ENCODE data around the gene MAGI2.
"Not testable (repeated sequence)": the region's sequence is repeated elsewhere in the genome, so short reads cannot be mapped to it uniquely, and the experiment has no call there.

The MAGI2 gene

GRCh38 chr7:79452032-79452494 lies 1.4 kb downstream of the MAGI2 start:
- Histone ChIP-seq H3K79me2 (ENCODE audit: insufficient read depth, low read length) (no peaks in the 10 kb centered on the region), H3K4me2 (ENCODE audit: low read depth, low read length, poor library complexity, severe bottlenecking) (no peak overlapping the region), H3K9me2 (replicated peaks; ENCODE audit: low read depth, low read length) (no peaks in the 10 kb centered on the region), H3K27me3 (ENCODE audit: insufficient read depth, low read length, poor library complexity, severe bottlenecking) (no peaks in the 10 kb centered on the region), H3K9ac (ENCODE audit: low read depth, low read length, poor library complexity, severe bottlenecking) (no peak overlapping the region), H3F3A (ENCODE audit: low read depth) (no peaks in the 10 kb centered on the region), H3K36me3 (ENCODE audit: insufficient read depth, low read length) (no peaks in the 10 kb centered on the region), H4K20me1 (ENCODE audit: insufficient read depth, low read length, poor library complexity, severe bottlenecking) (no peaks in the 10 kb centered on the region), H3K4me1 (ENCODE audit: insufficient read depth, low read length, poor library complexity, severe bottlenecking) (no peaks in the 10 kb centered on the region), H2AFZ (ENCODE audit: low read length) (no peak overlapping the region), H3K9me3 (ENCODE audit: insufficient read depth, low read depth, low read length) (no peaks in the 10 kb centered on the region), H3K4me3 (ENCODE audit: low read length, poor library complexity, severe bottlenecking) (no peak overlapping the region)
- no peak for TF ChIP-seq EZH2phosphoT487 (IDR thresholded peaks at IDR 0.05; ENCODE audit: borderline replicate concordance)
- TF ChIP-seq, protein P1, sequence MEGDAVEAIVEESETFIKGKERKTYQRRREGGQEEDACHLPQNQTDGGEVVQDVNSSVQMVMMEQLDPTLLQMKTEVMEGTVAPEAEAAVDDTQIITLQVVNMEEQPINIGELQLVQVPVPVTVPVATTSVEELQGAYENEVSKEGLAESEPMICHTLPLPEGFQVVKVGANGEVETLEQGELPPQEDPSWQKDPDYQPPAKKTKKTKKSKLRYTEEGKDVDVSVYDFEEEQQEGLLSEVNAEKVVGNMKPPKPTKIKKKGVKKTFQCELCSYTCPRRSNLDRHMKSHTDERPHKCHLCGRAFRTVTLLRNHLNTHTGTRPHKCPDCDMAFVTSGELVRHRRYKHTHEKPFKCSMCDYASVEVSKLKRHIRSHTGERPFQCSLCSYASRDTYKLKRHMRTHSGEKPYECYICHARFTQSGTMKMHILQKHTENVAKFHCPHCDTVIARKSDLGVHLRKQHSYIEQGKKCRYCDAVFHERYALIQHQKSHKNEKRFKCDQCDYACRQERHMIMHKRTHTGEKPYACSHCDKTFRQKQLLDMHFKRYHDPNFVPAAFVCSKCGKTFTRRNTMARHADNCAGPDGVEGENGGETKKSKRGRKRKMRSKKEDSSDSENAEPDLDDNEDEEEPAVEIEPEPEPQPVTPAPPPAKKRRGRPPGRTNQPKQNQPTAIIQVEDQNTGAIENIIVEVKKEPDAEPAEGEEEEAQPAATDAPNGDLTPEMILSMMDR (conservative IDR thresholded peaks at IDR 0.05; ENCODE audit: low read length), result no peak

DNA sequence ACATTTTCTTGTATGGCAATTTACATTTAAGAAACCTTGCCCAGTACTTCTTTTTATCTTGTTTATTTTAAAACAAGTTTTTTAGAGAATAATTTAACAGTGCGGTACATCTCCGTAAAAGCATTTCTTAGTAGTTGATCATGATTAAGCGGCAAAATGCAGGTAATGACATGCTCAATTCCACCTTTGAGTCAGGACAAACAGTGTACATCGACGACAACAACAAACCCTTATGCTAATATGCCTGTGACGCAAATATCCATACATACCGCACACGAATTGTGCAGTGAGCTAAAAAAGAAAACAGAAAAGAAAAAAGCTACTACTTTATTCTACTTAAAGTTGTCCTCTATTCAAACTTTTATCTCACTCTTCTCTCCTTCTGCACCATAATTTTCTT lies 1.9 kb downstream of the MAGI2 start:
- no peak overlapping the region for H2AFZ ChIP-seq (ENCODE audit: low read length)
- H3K27me3 ChIP-seq (ENCODE audit: insufficient read depth, low read length, poor library complexity, severe bottlenecking), result no peaks in the 10 kb centered on the region
- H3K79me2 ChIP-seq (ENCODE audit: insufficient read depth, low read length), result no peaks in the 10 kb centered on the region
- TF ChIP-seq, protein P1 (conservative IDR thresholded peaks at IDR 0.05; ENCODE audit: low read length), result no peak
- no peak for TF ChIP-seq EZH2phosphoT487 (IDR thresholded peaks at IDR 0.05; ENCODE audit: borderline replicate concordance)
- no peaks in the 10 kb centered on the region for H3K4me1 ChIP-seq (ENCODE audit: insufficient read depth, low read length, poor library complexity, severe bottlenecking)
- no peaks in the 10 kb centered on the region for H3K9me3 ChIP-seq (ENCODE audit: insufficient read depth, low read depth, low read length)
- no peaks in the 10 kb centered on the region for H4K20me1 ChIP-seq (ENCODE audit: insufficient read depth, low read length, poor library complexity, severe bottlenecking)
- H3K9me2 ChIP-seq (replicated peaks; ENCODE audit: low read depth, low read length), result no peaks in the 10 kb centered on the region
- H3K9ac ChIP-seq (ENCODE audit: low read depth, low read length, poor library complexity, severe bottlenecking), result no peak overlapping the region
- no peak overlapping the region for H3K4me2 ChIP-seq (ENCODE audit: low read depth, low read length, poor library complexity, severe bottlenecking)
- no peaks in the 10 kb centered on the region for H3F3A ChIP-seq (ENCODE audit: low read depth)
- no peak overlapping the region for H3K4me3 ChIP-seq (ENCODE audit: low read length, poor library complexity, severe bottlenecking)
- no peaks in the 10 kb centered on the region for H3K36me3 ChIP-seq (ENCODE audit: insufficient read depth, low read length)

DNA sequence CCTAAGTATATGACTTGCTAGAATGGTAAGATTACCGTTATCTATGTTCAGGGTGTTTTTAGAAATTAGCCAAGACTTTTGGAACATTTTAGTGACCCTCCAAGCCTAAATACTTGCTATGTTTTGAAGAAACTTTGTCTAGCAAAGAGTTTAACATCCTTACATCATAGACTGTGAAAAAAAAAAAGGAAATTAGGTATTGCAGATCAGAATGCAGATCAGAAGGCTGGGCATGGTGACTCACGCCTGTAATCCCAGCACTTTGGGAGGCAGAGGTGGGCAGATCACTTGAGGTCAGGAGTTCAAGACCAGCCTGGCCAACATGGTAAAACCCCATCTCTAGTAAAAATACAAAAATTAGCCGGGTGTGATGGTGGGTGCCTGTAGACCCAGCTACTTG lies 10.7 kb downstream of the MAGI2 start:
- not testable (repeated sequence) for H3K27me3 ChIP-seq (ENCODE audit: insufficient read depth, low read length, poor library complexity, severe bottlenecking); H3K4me3 ChIP-seq (ENCODE audit: low read length, poor library complexity, severe bottlenecking); H4K20me1 ChIP-seq (ENCODE audit: insufficient read depth, low read length, poor library complexity, severe bottlenecking); H3K4me2 ChIP-seq (ENCODE audit: low read depth, low read length, poor library complexity, severe bottlenecking); H3K36me3 ChIP-seq (ENCODE audit: insufficient read depth, low read length); H3K9me3 ChIP-seq (ENCODE audit: insufficient read depth, low read depth, low read length); H3K4me1 ChIP-seq (ENCODE audit: insufficient read depth, low read length, poor library complexity, severe bottlenecking); H3K9me2 ChIP-seq (replicated peaks; ENCODE audit: low read depth, low read length); H3K79me2 ChIP-seq (ENCODE audit: insufficient read depth, low read length); H3K9ac ChIP-seq (ENCODE audit: low read depth, low read length, poor library complexity, severe bottlenecking); H2AFZ ChIP-seq (ENCODE audit: low read length); H3F3A ChIP-seq (ENCODE audit: low read depth)

GRCh38 chr7:79436378-79436777 lies 17.1 kb downstream of the MAGI2 start:
- H3K9ac ChIP-seq (ENCODE audit: low read depth, low read length, poor library complexity, severe bottlenecking), result no peak overlapping the region
- H2AFZ ChIP-seq (ENCODE audit: low read length), result no peak overlapping the region
- H3F3A ChIP-seq (ENCODE audit: low read depth), result no peaks in the 10 kb centered on the region
- no peaks in the 10 kb centered on the region for H3K36me3 ChIP-seq (ENCODE audit: insufficient read depth, low read length)
- no peaks in the 10 kb centered on the region for H3K27me3 ChIP-seq (ENCODE audit: insufficient read depth, low read length, poor library complexity, severe bottlenecking)
- no peaks in the 10 kb centered on the region for H3K9me3 ChIP-seq (ENCODE audit: insufficient read depth, low read depth, low read length)
- no peak for TF ChIP-seq EZH2phosphoT487 (IDR thresholded peaks at IDR 0.05; ENCODE audit: borderline replicate concordance)
- TF ChIP-seq, protein P1 (conservative IDR thresholded peaks at IDR 0.05; ENCODE audit: low read length), result no peak
- no peaks in the 10 kb centered on the region for H3K9me2 ChIP-seq (replicated peaks; ENCODE audit: low read depth, low read length)
- no peak overlapping the region for H3K4me3 ChIP-seq (ENCODE audit: low read length, poor library complexity, severe bottlenecking)
- no peaks in the 10 kb centered on the region for H4K20me1 ChIP-seq (ENCODE audit: insufficient read depth, low read length, poor library complexity, severe bottlenecking)
- H3K4me1 ChIP-seq (ENCODE audit: insufficient read depth, low read length, poor library complexity, severe bottlenecking), result no peaks in the 10 kb centered on the region
- no peaks in the 10 kb centered on the region for H3K79me2 ChIP-seq (ENCODE audit: insufficient read depth, low read length)
- no peak overlapping the region for H3K4me2 ChIP-seq (ENCODE audit: low read depth, low read length, poor library complexity, severe bottlenecking)

Data from Loucy (cell line).